Gastrocnemius medialis (tissue), 4 donors: ENCODE results near the gene TRMT11. TPM values are rescaled to one million over a fixed set of nuclear protein-coding genes. Genes with fewer than 3 reads are reported as not detected.

ENCODE experiments used
- ATAC-seq, 2 donors: fragments of 150-250 bp; one replicate each; pipeline ENCODE4 v1.9.1; 2016
- DNase-seq, 2 donors: peaks; one replicate each; pipeline ENCODE4 v3.0.0-alpha.2; 2019
- H3K27ac ChIP-seq, 4 donors: fragments of 200-600 bp; sonication (generic); 1 replicate in 1 of 4; 2 replicates in 3 of 4; pipeline ENCODE4 v1.5.1; 2016 to 2018; ENCODE audit warnings: mild to moderate bottlenecking in 2 of 4, moderate library complexity in 1 of 4
- H3K27me3 ChIP-seq, 3 donors: fragments of 200-600 bp; sonication (generic) in 2 of 3; 1 replicate in 1 of 3; 2 replicates in 2 of 3; pipeline versions ENCODE4 v1.5.1 to v1.6.0; 2016 to 2019; ENCODE audit warnings: mild to moderate bottlenecking in 1 of 3, moderate library complexity in 1 of 3
- H3K36me3 ChIP-seq, 2 donors: fragments of 200-600 bp; sonication (generic) in 1 of 2; one replicate each; pipeline ENCODE4 v1.5.1; 2017 to 2018
- H3K4me1 ChIP-seq, 2 donors: fragments of 200-600 bp; sonication (generic) in 1 of 2; one replicate each; pipeline ENCODE4 v1.5.1; 2016 to 2017; ENCODE audit warnings: mild to moderate bottlenecking in 2 of 2
- H3K4me3 ChIP-seq, 4 donors: fragments of 200-600 bp; sonication (generic) in 3 of 4; 1 replicate in 1 of 4; 2 replicates in 3 of 4; pipeline ENCODE4 v1.5.1; 2016 to 2019; ENCODE audit warnings: mild to moderate bottlenecking in 2 of 4
- H3K9me3 ChIP-seq, 3 donors: fragments of 200-600 bp; sonication (generic) in 2 of 3; 1 replicate in 1 of 3; 2 replicates in 2 of 3; pipeline ENCODE4 v1.5.1; 2016 to 2019
- POLR2A ChIP-seq, 2 donors: fragments of 450-650 bp; IDR thresholded peaks; one replicate each; pipeline ENCODE4 v1.6.1; 2017; ENCODE audit warnings: antibody characterized with exemption in 2 of 2, mild to moderate bottlenecking in 2 of 2, moderate library complexity in 2 of 2
- in situ Hi-C, 4 donors: fragments of 200-750 bp; cut with MboI; loops; one replicate each; pipeline versions ENCODE4 v1.15.0 to v1.8.0; 2017; ENCODE audit warnings: low sequenced_read_pairs in 4 of 4
- intact Hi-C: fragments of 100-400 bp; cut with DNase I; formaldehyde crosslinking; loops from one replicate; pipeline ENCODE4 v1.15.1; 2023; ENCODE audit warnings: low total_unique reads
- total RNA-seq, 4 donors: library from RNA; depleted of rRNA; stranded (reverse); fragments of >200 nt; gene quantifications; one replicate each; pipeline versions ENCODE4 v1.1.0 to v1.2.3, GENCODE V29; 2016
- TF ChIP-seq, protein P1 (sequence below), 5 experiments: fragments of 450-650 bp in 3 of 5; fragments of 200-600 bp in 2 of 5; sonication (generic) in 2 of 5; IDR thresholded peaks in 4 of 5; conservative IDR thresholded peaks in 1 of 5; 1 replicate in 4 of 5; 2 replicates in 1 of 5; pipeline ENCODE4 v1.5.1; 2016 to 2019; ENCODE audit warnings: antibody characterized with exemption in 5 of 5, mild to moderate bottlenecking in 3 of 5, moderate library complexity in 3 of 5

Gene TRMT11
- total RNA-seq, 4 donors from 2014 or later, result 2.5 to 10.2 (median 6.9) TPM

GRCh38 chr6:125989631-125990030 lies 3.3 kb downstream of the TRMT11 start:
- Histone ChIP-seq H3K27ac (no peak overlapping the region), H3K4me3 (no peak overlapping the region), H3K36me3 (no peaks in the 10 kb centered on the region), H3K27me3 (no peaks in the 10 kb centered on the region), H3K4me1 (peaks cover 3 to 12% of the 10 kb centered on the region in 2 donors), H3K9me3 (no peaks in the 10 kb centered on the region)
- ATAC-seq (no peak), DNase-seq (no peak)
- TF ChIP-seq POLR2A (IDR thresholded peaks at IDR 0.05), result no peak
- TF ChIP-seq, protein P1, sequence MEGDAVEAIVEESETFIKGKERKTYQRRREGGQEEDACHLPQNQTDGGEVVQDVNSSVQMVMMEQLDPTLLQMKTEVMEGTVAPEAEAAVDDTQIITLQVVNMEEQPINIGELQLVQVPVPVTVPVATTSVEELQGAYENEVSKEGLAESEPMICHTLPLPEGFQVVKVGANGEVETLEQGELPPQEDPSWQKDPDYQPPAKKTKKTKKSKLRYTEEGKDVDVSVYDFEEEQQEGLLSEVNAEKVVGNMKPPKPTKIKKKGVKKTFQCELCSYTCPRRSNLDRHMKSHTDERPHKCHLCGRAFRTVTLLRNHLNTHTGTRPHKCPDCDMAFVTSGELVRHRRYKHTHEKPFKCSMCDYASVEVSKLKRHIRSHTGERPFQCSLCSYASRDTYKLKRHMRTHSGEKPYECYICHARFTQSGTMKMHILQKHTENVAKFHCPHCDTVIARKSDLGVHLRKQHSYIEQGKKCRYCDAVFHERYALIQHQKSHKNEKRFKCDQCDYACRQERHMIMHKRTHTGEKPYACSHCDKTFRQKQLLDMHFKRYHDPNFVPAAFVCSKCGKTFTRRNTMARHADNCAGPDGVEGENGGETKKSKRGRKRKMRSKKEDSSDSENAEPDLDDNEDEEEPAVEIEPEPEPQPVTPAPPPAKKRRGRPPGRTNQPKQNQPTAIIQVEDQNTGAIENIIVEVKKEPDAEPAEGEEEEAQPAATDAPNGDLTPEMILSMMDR (IDR thresholded peaks at IDR 0.05 in 4 of 5, conservative IDR thresholded peaks at IDR 0.05 in 1 of 5), result no peak
- intact Hi-C loops, result loop anchor here (2.0 to 5.0 kb wide), 2 partner anchors 37 to 1128 kb away; partner anchors contain the start of gene RSPO3
- in situ Hi-C loops, result no loop called here

- Histone ChIP-seq H3K4me1 (peaks cover 6 to 9% of the 10 kb centered on the region in 2 donors), H3K27me3 (no peaks in the 10 kb centered on the region), H3K4me3 (no peak overlapping the region), H3K27ac (no peak overlapping the region), H3K9me3 (no peaks in the 10 kb centered on the region), H3K36me3 (no peaks in the 10 kb centered on the region)
- intact Hi-C loops (no loop called here), in situ Hi-C loops (no loop called here)
- ATAC-seq (no peak), DNase-seq (no peak)
- TF ChIP-seq, protein P1 (IDR thresholded peaks at IDR 0.05 in 4 of 5, conservative IDR thresholded peaks at IDR 0.05 in 1 of 5), result no peak
- no peak for TF ChIP-seq POLR2A (IDR thresholded peaks at IDR 0.05)
These were observed 5.3 kb downstream of the TRMT11 start for GRCh38 chr6:125991653-125992052.

DNA sequence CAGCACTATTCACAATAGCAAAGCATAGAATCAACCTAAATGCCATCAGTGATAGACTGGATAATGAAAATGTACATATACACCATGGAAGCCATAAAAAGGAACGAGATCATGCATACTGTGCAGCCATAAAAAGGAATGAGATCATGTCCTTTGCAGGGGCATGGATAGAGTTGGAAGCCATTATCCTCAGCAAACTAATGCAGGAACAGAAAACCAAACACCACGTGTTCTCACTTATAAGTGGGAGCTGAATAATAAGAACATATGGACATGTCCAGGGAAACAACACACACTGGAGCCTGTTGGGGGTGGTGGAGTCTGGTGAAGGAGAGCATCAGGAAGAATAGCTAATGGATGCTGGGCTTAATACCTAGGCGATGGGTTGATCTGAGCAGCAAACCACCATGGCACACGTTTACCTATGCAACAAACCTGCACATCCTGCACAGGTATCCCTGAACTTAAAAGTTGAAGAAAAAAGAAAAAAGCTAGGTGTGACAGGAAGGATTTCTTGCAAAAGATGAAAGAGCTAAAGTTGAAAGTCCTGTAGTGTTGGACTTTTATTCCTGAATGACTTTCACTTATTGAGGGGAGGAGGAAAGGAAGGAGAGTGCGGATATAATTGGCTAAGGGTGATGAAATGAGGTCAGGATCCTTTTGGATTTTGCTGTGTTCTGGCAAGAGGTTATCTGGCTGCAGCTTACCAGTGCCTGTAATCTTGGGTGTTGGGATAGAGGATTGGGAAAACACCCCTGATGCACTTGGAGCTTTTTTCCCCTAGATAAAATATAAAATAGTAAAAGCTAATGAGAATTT lies 8.5 kb downstream of the TRMT11 start:
- Histone ChIP-seq H3K27ac (no peak overlapping the region), H3K4me3 (no peak overlapping the region), H3K4me1 (peaks cover 0 to 6% of the 10 kb centered on the region in 2 donors), H3K9me3 (no peaks in the 10 kb centered on the region), H3K36me3 (peaks cover 0 to 4% of the 10 kb centered on the region in 2 donors), H3K27me3 (no peaks in the 10 kb centered on the region)
- intact Hi-C loops (no loop called here), in situ Hi-C loops (no loop called here)
- no peak for DNase-seq
- TF ChIP-seq POLR2A (IDR thresholded peaks at IDR 0.05), result no peak
- TF ChIP-seq, protein P1 (IDR thresholded peaks at IDR 0.05 in 4 of 5, conservative IDR thresholded peaks at IDR 0.05 in 1 of 5), result no peak
- ATAC-seq, result no peak

GRCh38 chr6:125995972-125996580 lies 9.7 kb downstream of the TRMT11 start:
- ATAC-seq, result peak; percentile 81 to 89
- DNase-seq, result peak in 1 of 2 donors; percentile 18
- H3K27ac ChIP-seq, result no peak overlapping the region
- H3K4me3 ChIP-seq, result no peak overlapping the region
- H3K27me3 ChIP-seq, result no peaks in the 10 kb centered on the region
- in situ Hi-C loops, result no loop called here
- H3K36me3 ChIP-seq, result peaks cover 0 to 4% of the 10 kb centered on the region in 2 donors
- TF ChIP-seq, protein P1 (IDR thresholded peaks at IDR 0.05 in 4 of 5, conservative IDR thresholded peaks at IDR 0.05 in 1 of 5), result peak; percentile 79 to 94 (median 81)
- no peak for TF ChIP-seq POLR2A (IDR thresholded peaks at IDR 0.05)
- intact Hi-C loops, result no loop called here
- H3K4me1 ChIP-seq, result peaks cover 0 to 6% of the 10 kb centered on the region in 2 donors
- H3K9me3 ChIP-seq, result no peaks in the 10 kb centered on the region
